Stimulated activated CD8-positive, alpha-beta memory T cell treated with anti-CD3 and anti-CD28 coated beads, Interleukin-7, amount 100 ng/mL, for 48 hours (primary cell): Measurements from ENCODE around the gene POLR3C.
A peak's percentile ranks its signal among the peaks of the same experiment; 100 is the strongest.

Source experiments
- DNase-seq, 2 donors: peaks; one replicate each; pipeline ENCODE4 v3.0.0-alpha.2; 2020; ENCODE audit warnings: low read depth in 1 of 2; ENCODE audit errors: extremely low read depth in 1 of 2

The POLR3C gene

DNA sequence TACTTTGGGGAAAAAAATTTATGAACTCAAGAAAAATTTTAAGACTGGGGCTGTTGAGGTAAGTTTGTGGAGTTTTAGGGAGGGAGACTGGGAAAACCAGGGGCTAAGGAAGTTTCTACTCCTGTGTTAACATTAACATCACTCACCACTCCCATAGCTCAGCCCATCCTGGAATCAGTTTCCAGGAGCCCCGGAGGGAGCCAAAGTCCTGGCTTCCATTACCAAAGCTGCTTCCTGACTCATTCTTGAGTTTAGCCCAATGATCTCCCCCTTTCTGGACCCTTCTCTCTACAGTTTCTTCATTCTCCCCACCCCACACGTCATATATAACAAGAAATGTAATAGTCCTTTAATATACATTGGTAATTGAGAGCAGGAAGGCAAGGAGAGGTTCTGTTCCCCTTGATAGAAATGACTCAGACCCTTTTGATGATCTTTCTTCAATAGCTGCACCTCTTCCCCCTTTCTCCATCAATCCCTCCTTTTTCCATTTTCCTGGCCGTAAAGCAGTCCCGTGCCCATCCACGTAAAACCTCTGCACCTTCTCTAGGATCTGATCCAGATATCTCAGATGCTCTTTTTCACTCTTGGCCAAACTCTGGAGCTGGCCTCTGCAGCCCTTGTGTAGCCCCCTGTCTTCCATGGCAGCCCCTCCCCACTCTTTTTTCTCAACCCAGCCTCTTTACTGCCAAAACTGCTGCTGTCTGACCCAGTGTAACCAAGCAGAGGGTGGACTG, 39.5 kb downstream of the POLR3C start:
- DNase-seq = no peak

DNA sequence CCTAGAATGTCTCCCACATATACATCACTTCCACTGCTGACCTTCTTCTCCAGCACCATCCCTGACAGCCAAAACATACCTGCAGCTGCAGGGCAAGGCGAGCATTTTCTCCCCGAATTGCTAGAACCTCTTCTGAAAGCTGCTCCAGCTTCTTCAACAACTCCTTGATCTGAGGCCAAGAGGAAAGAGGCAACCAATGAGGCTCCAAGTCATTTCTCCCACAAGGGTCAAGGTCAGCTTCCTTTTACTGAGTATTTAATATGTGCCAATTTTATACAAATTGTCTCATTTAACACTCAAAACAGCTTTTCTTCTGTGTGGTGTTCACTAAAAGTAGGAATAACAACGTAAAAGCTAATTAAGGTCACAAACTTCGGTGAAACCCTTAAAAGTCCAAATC, 44.2 kb downstream of the POLR3C start:
- DNase-seq = no peak

DNA sequence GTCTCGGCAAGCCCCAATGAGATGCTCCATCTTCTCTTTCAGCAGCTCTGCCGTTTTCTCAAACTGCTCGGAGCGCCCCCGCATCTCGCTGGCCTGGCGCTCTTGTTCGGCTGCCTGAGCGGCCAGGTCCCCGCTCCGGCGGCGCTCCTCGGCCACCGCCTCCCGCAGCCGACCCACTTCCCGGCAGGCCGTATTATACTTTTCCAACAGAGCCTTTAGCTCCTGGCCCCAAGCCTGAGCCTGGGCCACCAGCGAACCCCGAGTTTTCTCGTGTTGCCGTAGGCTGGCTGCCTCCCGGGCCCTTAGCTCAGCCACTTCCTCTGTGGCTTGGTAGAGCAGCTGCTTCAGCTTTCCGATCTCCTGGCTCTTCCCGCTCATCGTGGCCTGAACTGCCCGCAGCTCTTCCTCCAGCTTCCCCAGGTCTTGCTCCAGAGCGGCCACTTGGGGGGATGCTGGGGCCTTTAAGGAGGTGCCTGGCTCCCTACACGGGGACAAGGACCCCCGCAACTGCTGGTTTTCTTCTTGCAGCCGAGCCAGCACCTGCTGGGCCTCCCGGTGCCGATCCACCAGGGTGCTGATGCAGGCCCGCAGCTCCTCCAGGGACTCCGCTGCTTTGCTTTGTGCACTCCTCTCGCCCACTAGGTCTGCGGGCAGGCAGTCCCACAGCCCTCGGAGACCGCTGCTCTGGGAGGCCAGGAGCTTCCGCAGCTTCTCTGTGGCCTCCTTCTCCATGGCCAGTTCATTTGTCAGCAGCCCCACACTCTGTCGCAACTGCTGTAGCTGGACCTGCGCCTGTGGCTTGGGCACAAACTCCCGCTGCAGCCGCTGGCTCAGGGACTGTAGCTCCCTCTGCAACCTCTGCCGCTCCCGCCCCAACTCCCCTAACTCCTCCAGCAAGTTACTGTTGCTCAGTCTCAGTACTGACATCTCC, 48.3 kb downstream of the POLR3C start:
- no peak for DNase-seq

DNA sequence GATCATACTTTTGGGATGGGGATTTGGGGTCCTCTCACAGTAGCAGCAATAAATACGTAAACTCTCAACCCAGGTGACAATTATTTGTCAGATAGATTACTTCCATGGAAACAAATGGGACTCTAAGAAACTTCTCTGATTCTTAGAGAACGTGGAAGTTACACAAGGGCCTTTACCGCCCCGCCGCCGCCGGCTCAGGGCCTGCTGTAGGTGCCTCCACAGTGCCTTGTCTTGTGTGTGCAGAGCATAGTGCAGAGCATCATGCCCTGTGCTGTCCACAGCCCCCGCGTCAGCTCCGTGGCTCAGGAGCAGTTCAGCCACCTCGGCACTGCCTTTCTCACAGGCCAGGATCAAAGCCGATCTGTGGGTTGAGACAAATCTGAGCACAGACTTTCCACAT, 50.6 kb downstream of the POLR3C start:
- DNase-seq = no peak

DNA sequence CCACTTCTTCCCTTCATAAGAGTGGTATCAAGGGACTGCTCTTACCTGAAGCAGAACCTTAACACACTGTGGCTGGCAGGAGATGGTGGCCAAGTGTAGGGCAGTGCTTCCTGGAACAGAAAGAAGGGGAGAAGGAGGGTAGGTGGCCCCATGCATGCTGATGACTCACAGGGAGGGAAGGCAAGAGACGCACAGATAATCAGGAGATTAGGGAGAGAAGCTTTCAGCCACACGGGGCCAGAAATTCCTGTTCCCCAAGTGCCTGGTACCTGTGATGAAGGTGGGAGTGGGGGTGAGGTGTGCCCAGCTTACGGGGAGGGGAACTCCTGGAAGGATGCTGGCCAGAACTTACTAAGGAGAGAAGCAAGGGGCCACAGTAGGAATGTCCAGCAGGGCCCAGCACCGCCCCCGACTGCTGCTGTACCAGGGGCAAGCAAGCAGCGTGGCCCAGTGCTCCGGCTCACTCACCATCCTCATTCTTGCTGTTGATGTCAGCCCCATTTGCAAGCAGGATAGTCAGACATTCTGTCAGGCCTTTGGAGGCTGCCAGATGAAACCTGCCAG, 54.0 kb downstream of the POLR3C start:
- DNase-seq = no peak

DNA sequence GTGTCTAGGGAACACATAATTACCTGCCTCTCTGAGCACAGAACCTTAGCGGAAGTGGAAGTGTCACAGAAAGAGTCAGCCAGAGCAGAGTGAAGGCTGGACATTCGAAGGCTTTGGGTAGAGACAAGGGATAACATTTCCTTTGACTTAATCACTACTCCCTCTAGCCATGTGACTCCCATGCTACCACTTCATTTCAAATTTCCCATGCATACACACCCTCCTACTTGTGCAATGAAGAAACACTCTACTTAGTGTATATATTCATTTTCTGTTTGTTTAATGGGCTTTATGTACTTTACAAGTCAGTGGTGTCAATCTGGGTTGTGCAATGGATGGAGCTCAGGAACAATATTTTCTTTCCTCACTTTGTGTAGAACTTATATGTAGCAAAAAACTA, 54.7 kb downstream of the POLR3C start:
- DNase-seq = no peak

DNA sequence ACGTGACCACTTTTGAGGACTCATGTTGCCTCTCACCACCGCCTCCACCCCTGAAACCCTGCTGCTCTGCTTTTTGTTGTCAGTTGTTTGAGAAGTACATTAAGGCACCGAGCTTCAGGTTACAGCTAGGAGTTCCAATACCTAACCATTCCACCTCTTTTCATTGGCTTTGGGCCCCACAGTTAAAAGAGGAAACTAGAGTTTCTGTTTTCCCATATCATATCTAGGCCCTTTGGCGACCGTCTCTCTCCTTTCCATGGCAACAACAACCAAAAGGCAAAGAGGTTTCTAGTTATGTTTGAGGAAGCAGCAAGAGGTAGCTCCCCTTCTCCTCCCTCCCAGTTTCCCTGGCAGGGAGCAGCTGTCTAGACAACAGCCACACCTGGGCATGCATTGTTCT, 55.8 kb downstream of the POLR3C start:
- DNase-seq = no peak

DNA sequence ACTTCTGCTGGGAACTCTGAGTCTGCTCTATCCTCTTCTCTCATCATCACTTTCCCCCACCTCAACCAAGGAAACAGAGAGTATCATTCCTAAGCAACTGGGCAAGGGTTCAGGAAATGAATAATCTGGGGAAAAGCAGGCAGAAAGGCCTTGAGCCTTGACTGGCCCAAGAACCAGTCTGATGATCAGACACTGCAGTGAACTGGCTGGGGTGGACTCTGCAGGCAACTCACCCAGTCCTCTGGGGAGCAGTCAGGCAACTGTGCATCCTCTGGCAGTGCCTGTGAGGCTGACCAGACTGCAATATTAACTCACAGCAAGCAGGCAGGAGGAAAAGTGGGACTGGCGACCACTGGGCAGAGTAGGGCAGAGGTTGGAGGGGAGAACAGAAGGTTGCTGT, 60.7 kb downstream of the POLR3C start:
- no peak for DNase-seq

DNA sequence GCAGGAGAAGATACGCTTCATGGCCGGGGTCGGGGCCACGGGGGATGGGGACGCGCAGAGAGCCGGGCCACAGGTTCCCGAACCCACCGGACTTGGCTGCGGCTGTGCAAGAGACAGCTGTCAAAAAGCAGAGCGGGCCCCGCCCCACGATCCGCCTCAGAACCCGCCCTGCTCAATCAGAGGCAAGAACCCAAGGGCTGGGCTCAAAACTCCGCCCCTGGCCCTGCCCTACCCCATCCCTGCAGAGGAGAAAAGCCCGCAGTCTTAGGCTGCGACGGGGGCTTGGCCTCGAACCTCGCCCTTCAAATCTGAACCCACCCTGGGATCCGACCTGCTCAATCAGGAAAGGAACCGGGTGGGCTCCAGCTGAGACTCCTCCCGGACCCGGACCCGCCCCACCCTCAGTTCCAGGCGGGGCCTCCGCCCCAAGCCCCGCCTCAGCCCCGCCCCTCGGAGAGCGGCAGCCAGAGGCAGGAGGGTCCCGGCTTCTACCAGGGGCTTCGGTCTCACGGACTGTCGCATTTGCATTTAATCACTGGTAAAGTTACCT, 61.8 kb downstream of the POLR3C start, which contains the start of gene ANKRD35:
Gene ANKRD35 (minus strand): TSS at position 129 of the 550 bp plus-strand sequence. CDS start 108 bp downstream, at position 21.
- peak; percentile 74 to 87 for DNase-seq

DNA sequence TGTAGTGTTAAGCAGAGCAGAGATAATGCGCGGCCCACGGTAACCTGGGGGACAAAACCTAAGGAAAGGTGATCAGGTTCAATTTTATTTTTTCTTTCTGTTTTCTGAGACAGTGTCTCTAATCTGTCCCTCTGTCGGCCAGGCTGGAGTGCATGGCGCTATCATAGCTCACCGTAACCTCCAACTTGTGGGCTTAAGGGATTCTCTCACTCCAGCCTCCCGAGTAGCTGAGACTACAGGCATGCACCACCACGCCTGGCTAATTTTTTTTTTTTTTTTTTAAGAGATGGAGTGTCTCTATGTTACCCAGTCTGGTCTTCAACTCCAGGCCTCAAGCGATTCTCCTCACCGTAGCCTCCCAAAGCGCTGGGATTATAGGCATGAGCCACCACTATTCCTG, 62.4 kb downstream of the POLR3C start:
- no peak for DNase-seq

DNA sequence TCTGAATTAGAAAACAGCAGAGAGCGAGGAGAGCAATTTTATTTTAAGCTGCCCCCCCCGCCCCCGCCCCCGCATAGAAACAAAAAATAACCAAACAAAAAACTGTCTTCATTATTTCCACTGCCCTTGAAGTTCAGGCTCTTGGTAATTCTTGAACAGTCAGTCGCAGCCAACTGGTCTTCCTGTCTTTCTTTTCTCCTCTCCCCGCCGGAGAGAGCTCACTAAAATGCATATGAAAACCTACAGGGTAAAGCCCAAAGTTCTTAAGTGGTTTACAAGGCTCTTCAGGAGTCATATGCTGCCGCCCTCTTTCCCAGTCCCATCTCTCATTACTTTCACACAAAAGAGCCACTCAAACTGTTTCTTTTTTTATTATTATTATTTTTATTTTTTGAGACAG, 62.8 kb downstream of the POLR3C start:
- DNase-seq = no peak

DNA sequence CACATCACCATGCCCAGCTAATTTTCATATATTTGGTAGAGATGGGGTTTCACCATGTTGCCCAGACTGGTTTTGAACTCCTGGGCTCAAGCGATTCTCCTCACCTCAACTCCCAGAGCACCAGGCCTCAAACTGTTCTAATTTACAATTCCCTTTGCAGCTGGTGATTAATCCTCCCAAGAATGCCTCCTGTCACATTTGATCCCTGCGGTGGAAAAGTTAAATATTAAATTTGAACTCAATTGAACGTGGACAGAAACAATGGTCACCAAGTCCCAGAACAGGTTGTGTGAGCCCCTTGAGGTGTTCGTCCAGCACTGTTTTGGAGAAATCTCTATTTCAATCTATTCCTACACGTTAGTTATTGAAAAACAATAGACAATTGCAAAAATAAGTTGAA, 63.6 kb downstream of the POLR3C start:
- DNase-seq = no peak

DNA sequence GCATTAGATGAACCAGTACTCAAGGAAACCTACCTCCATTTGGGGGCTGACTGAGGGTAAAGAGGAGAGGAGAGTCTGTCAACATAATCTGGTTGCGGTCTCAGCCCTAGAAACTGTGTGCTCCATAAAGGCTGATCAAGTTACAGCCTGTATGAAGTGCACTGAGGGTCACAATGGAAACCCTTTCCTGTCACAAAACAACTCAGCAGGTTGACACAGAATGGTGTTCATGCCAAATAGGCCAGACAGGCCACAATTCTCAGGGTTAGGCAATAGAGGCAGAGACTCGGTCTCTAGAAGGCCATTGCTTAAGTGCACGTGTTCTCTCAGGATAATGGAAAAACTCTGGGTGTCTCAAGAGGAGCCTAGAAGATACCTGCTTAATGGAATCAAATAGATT, 65.7 kb downstream of the POLR3C start:
- no peak for DNase-seq

DNA sequence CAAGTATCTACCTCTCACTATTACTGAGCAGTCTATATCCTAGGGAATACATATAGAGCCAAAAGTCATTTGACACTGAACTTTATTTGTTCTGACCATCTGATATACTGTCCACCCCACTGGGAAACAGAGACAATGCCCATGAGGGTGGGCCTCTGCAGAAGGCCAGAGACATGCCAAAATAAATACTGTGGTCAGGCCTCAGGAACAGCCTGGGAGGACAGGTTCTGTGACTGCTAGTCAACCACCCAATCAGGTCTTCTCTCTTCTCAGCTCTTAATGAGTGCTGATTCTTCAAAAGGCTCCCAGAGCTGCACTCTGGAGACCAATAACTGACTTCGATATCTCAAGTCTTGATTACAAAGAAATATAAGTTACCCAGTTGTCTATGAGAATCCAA, 67.1 kb downstream of the POLR3C start:
- no peak for DNase-seq

DNA sequence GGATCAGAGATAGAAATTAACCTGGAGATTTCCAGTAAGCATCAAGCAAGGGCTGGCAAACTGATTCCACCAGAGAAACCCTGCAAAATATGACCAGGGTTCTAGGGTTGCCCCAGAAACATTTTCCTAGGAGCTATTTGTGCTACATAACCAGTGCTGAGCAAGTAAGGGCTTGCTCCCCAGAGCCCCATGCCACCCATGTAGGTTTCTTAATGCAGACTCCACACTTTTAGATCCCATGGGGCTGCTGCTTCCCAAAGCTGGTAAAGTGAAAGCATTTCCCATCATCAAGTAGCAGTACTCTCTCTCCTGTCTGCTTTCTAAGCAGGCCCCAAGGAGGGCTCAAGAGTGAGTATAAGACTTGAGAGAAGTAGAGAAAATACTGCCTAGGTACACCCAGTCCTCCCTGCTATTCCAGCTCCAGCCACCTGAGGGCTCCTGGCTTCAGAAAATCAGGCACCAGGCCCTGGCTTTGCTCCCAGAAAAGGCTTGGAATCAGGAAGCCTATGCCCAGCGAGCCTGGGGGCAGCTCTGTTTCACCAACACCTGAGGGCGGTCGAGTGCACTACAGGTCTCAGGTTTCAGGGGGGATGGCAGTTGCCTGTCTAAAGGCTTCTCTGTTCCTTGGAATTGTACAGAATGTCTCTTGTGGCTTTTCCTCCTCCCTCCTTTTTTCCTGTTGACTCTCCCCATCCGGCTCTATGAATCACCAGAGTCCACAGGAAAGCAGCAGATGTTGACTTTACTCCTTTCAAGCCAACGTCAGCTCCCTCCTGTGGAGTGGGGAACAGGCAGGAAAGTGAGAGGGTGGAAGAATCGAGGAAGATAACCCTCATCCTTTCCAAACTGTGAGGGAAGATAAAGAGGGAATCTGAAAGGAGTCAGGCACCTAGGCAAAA, 67.8 kb downstream of the POLR3C start:
- peak in 1 of 2 donors; percentile 15 for DNase-seq

DNA sequence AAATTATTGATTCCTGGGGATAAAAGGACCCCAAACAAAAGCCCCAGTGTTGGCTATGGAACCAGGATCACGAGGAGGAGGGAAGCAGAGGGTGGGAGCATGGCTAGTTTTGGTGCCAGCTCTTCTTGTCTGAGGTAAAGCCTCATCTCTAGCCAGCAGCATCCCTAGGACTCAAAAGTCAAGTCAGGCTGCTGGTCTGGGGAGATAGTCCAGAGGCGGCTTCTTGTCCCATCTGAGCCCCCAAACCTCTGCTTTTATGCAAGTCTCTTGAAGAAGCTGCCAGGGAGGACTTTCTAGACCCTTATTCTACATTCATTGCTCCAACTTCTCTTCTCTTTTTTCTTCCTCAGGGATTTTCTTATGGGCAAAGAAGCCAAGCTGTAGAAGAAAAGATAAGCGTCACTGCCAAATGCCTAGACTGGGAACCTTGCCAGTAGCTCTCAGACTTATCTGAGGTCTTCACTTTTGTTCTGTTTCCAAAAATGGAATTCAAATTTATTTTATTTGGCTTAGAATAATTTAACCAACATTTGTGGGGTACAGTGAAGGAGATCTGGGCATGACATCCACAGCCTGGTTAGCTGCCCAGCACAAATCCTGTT, 68.6 kb downstream of the POLR3C start:
- DNase-seq = no peak

DNA sequence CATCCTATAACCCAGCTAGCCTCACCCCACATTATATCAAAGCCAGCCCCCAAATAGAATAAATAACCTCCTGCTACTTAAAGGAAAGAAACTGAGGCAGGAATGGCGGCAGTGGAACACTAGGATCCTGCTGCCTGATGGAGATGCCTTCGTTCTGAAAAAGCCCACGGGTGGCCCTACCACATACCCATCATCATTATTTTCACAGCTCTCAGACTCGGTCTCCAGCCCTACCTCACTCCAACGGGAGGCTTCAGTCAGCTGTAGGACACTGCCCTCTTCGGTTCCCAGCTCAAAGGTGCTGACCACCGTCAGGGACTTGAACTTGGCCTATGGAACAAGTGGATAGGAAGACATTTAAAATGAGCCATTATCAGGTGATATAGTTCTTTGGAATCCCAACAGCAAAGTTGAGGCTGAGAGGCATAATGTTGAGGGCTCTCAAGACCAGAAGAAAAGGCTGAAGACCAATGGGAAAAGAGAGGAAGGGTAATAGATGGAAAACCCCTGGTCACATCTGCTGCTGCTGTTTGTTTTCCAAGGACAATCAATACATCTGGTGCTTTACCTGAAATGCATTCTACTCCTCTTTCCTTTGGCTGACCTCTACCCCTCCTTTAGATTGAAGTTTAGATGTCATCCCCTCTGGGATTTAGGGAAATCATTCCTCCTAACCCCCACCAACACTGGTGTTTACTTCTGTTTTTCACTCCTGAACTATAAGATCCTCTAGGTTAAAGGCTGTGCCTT, 69.5 kb downstream of the POLR3C start:
- DNase-seq = no peak
